Measurements from ENCODE around the gene TMEM43. TPM values are rescaled to one million over a fixed set of nuclear protein-coding genes. Genes with fewer than 3 reads are reported as not detected.
"Not testable (repeated sequence)": the region's sequence is repeated elsewhere in the genome, so short reads cannot be mapped to it uniquely, and the experiment has no call there.

Gene TMEM43
- 100 to 1,000 TPM; 206 to 237 (median 219) TPM for total RNA-seq

GRCh38 chr3:14124615-14125192 is at the start of gene TMEM43, which contains the start of gene CHCHD4:
TSS of gene TMEM43 (plus strand) at chr3:14125052. CDS start at chr3:14125194, 142 bp downstream.
TSS of gene CHCHD4 (minus strand) at chr3:14124870. CDS start at chr3:14124676, 194 bp downstream.
- no peaks in the 10 kb centered on the region for H3K27me3 ChIP-seq
- no peak for TF ChIP-seq CTCF (IDR thresholded peaks at IDR 0.05)
- TF ChIP-seq POLR2A (IDR thresholded peaks at IDR 0.05) = peak; percentile 13 to 76
- no peak for TF ChIP-seq EP300 (IDR thresholded peaks at IDR 0.05)
- TF ChIP-seq POLR2AphosphoS5 (IDR thresholded peaks at IDR 0.05) = peak in 2 of 3 donors; percentile 60 to 80
- no peaks in the 10 kb centered on the region for H3K9me3 ChIP-seq
- H3K27ac ChIP-seq = peak within 1 kb of the TSS; percentile 100
- H3K36me3 ChIP-seq = peaks cover 24% of the 10 kb centered on the region
- DNase-seq (ENCODE audit: low spot score in 2 of 2) = peak; percentile 99 to 100
- peaks cover 57% of the 10 kb centered on the region for H3K4me1 ChIP-seq
- 0% methylated on average over 12 of the region's 55 CpGs for WGBS
- H3K4me3 ChIP-seq = peak within 1 kb of the TSS; percentile 99

- not testable (repeated sequence) for H3K27me3 ChIP-seq; H3K36me3 ChIP-seq; H3K4me1 ChIP-seq; H3K4me3 ChIP-seq; DNase-seq (ENCODE audit: low spot score in 2 of 2); H3K27ac ChIP-seq; H3K9me3 ChIP-seq
- WGBS = 83% methylated on average over 3 of the region's 3 CpGs
These were observed 49.6 kb upstream of the TMEM43 start for GRCh38 chr3:14075233-14075632.

GRCh38 chr3:14077310-14077709 is 47.5 kb upstream of the TMEM43 start:
- no peak overlapping the region for H3K27ac ChIP-seq
- H3K9me3 ChIP-seq = no peaks in the 10 kb centered on the region
- H3K36me3 ChIP-seq = no peaks in the 10 kb centered on the region
- no peak for DNase-seq (ENCODE audit: low spot score in 2 of 2)
- WGBS = 89% methylated on average over 1 of the region's 1 CpG
- H3K4me1 ChIP-seq = no peaks in the 10 kb centered on the region
- no peaks in the 10 kb centered on the region for H3K27me3 ChIP-seq
- TF ChIP-seq POLR2A (IDR thresholded peaks at IDR 0.05) (no peak), CTCF (IDR thresholded peaks at IDR 0.05) (no peak), POLR2AphosphoS5 (IDR thresholded peaks at IDR 0.05) (no peak)
- no peak overlapping the region for H3K4me3 ChIP-seq

GRCh38 chr3:14082108-14082657 is 42.7 kb upstream of the TMEM43 start:
- Histone ChIP-seq H3K36me3 (no peaks in the 10 kb centered on the region), H3K27me3 (no peaks in the 10 kb centered on the region), H3K4me3 (no peak overlapping the region), H3K9me3 (no peaks in the 10 kb centered on the region), H3K27ac (no peak overlapping the region), H3K4me1 (no peaks in the 10 kb centered on the region)
- no peak for DNase-seq (ENCODE audit: low spot score in 2 of 2)
- WGBS = 73% methylated on average over 5 of the region's 5 CpGs
- TF ChIP-seq EP300 (IDR thresholded peaks at IDR 0.05) (no peak), POLR2AphosphoS5 (IDR thresholded peaks at IDR 0.05) (no peak), CTCF (IDR thresholded peaks at IDR 0.05) (no peak), POLR2A (IDR thresholded peaks at IDR 0.05) (no peak)

- H3K27me3 ChIP-seq; H3K4me3 ChIP-seq; DNase-seq (ENCODE audit: low spot score in 2 of 2); H3K4me1 ChIP-seq; H3K27ac ChIP-seq; H3K36me3 ChIP-seq; H3K9me3 ChIP-seq: not testable (repeated sequence)
- WGBS = 85% methylated on average over 5 of the region's 5 CpGs
These were observed 37.4 kb upstream of the TMEM43 start for GRCh38 chr3:14087461-14087860.

- not testable (repeated sequence) for H3K4me3 ChIP-seq; H3K27me3 ChIP-seq; DNase-seq (ENCODE audit: low spot score in 2 of 2); H3K9me3 ChIP-seq; H3K27ac ChIP-seq; H3K4me1 ChIP-seq; H3K36me3 ChIP-seq
- 91% methylated on average over 2 of the region's 5 CpGs for WGBS
These were observed 32.9 kb upstream of the TMEM43 start for GRCh38 chr3:14091959-14092358.

- DNase-seq (ENCODE audit: low spot score in 2 of 2) = no peak
- Histone ChIP-seq H3K36me3 (no peaks in the 10 kb centered on the region), H3K27ac (no peak overlapping the region), H3K4me1 (no peaks in the 10 kb centered on the region), H3K4me3 (no peak overlapping the region), H3K9me3 (no peaks in the 10 kb centered on the region), H3K27me3 (no peaks in the 10 kb centered on the region)
- TF ChIP-seq EP300 (IDR thresholded peaks at IDR 0.05) = no peak
- no peak for TF ChIP-seq CTCF (IDR thresholded peaks at IDR 0.05)
- TF ChIP-seq POLR2AphosphoS5 (IDR thresholded peaks at IDR 0.05) = no peak
- no peak for TF ChIP-seq POLR2A (IDR thresholded peaks at IDR 0.05)
- WGBS = 92% methylated on average over 2 of the region's 2 CpGs
These were observed 32.4 kb upstream of the TMEM43 start for GRCh38 chr3:14092464-14092863.
